Body of pancreas (tissue), 4 donors: ENCODE measurements around the gene TFAP2A. TPM values are rescaled to one million over a fixed set of nuclear protein-coding genes. Genes with fewer than 3 reads are reported as not detected.

Experiments
- ATAC-seq: fragments of 150-250 bp; one replicate; pipeline ENCODE4 v1.9.1; 2016
- DNase-seq, 4 donors: peaks; one replicate each; pipeline ENCODE4 v3.0.0-alpha.2; 2019
- H3K27ac ChIP-seq, 4 donors: fragments of 200-600 bp; sonication (generic); 1 replicate in 3 of 4; 2 replicates in 1 of 4; pipeline versions ENCODE4 v1.5.1 to v1.6.1; 2016 to 2019; ENCODE audit warnings: mild to moderate bottlenecking in 1 of 4, mixed read lengths in 1 of 4, moderate library complexity in 1 of 4
- H3K27me3 ChIP-seq, 2 donors: fragments of 200-600 bp; sonication (generic); one replicate each; pipeline ENCODE4 v1.6.0; 2016; ENCODE audit warnings: mild to moderate bottlenecking in 1 of 2
- H3K36me3 ChIP-seq, 2 donors: fragments of 200-600 bp; sonication (generic); replicated peaks in 1 of 2; 2 replicates each; pipeline ENCODE4 v1.5.1; 2016; ENCODE audit warnings: low read depth in 2 of 2; ENCODE audit not compliant: insufficient read depth in 1 of 2
- H3K4me1 ChIP-seq: fragments of 200-600 bp; sonication (generic); one replicate; pipeline ENCODE4 v1.6.0; 2016
- H3K4me3 ChIP-seq, 2 donors: fragments of 200-600 bp; sonication (generic); 1 replicate in 1 of 2; 2 replicates in 1 of 2; pipeline ENCODE4 v1.5.1; 2016 to 2019
- H3K9me3 ChIP-seq, 3 donors: fragments of 200-600 bp; sonication (generic); 1 replicate in 2 of 3; 2 replicates in 1 of 3; pipeline ENCODE4 v1.5.1; 2016
- POLR2A ChIP-seq, 3 donors: fragments of 450-650 bp; IDR thresholded peaks; one replicate each; pipeline ENCODE4 v1.6.1; 2016; ENCODE audit warnings: antibody characterized with exemption in 3 of 3, mild to moderate bottlenecking in 2 of 3
- WGBS, 2 donors: methylation state at CpG; one replicate each; pipeline ENCODE4 v1.1.5; 2017; 5-methylcytosine and 5-hydroxymethylcytosine counted together
- intact Hi-C: fragments of 100-400 bp; cut with DNase I; formaldehyde crosslinking; loops from one replicate; pipeline ENCODE4 v1.15.1; 2023
- total RNA-seq, 2 donors: library from RNA; depleted of rRNA; stranded (reverse); fragments of >200 nt; gene quantifications; one replicate each; pipeline ENCODE4 v1.1.0, GENCODE V29; 2016
- TF ChIP-seq, protein P1 (sequence below), 7 experiments: fragments of 450-650 bp in 4 of 7; fragments of 200-600 bp in 3 of 7; sonication (generic) in 3 of 7; IDR thresholded peaks; one replicate each; pipeline ENCODE4 v1.5.1; 2016 to 2019; ENCODE audit warnings: antibody characterized with exemption in 7 of 7

The TFAP2A gene
- total RNA-seq, 2 donors from 2014 or later = not detected

DNA sequence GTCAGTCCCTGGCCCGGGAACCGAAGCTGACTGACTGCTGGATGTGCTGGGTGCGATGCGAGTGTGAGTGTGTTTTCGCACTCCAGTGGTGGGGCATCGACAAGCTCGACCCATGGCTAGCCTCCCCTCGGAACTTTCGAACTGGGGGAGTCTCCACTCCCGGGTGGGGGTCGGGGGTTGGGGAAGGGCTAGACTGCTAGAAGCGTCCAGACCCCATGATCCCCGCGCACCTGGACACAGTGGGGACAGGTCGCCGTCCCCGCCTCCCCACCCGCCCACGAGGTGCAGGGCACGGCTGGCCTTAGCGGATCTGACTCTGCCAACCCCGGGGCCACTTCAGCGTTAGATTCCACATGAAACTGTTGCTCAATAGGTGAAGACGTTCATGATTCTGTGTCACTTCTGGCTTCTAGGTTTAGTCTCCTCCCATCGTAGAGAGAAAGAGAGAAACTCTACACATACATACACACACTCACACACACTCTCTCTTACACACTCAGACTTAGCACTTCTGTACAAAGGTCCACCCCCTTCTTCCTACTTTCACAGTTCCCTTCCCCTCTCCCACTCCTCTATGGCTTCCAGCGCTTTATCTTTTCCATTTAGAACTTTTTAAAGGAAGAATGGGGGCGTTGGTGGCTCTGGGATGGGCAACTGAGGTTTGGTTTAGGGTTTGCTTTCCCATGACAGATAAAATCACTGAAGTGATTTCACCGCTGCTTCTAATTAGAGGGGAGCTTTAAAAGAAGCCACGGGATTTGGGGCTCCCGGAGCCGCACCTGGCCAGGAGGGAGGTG lies 5.1 kb upstream of the TFAP2A start:
- no peak for DNase-seq

DNA sequence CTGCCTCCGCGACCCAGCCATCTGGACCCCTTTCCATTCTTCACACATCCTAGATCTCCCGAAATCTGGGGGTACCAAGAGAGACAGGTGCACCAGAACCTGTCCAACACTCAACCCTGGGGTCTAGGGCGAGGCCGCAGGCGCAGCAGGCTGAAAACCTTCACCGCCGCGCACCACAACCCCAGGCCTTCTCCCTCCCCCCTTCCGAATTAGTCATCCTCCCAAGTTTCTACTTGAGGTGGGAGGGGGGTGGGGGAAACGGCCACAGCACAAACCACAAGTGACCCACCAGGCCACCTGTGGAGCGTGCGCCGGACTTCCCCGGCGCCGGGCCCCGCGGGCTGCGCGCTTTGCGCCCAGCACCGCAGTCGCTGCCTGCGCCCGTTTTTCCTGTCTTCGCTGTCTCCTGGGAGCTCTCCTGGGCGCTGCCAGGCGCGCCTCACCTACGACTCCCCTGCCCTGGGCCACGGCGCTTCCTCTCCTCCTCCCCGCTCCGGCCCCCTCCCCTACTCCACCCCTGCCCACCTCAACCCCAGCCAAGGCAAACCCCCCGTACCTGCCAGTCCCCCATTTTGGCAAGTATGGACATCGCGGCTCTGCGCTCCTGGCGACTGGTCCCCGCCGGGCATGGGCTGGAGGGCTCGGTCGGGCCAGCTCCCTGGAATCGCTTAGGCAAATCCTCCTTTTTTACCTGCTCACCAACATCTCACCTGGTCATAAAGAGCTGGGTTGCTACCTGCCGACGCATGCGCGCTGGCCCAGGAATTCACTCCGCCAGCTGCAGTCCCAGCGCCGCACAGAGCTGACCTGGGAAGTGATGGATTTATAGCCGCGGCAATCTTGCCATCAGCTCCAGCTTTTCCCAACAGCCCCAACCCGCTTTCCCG lies 4.2 kb upstream of the TFAP2A start:
- H3K36me3 ChIP-seq = no peaks in the 10 kb centered on the region
- H3K27me3 ChIP-seq = peaks cover 0 to 81% of the 10 kb centered on the region in 2 donors
- peak in 3 of 4 donors; percentile 32 to 57 (median 56) for DNase-seq
- H3K4me1 ChIP-seq = peaks cover 40% of the 10 kb centered on the region
- peak; percentile 33 for ATAC-seq
- no peaks in the 10 kb centered on the region for H3K9me3 ChIP-seq
- WGBS, 2 donors = 3 to 10% methylated on average over 40 to 56 of the region's 56 CpGs
- H3K27ac ChIP-seq = no peak overlapping the region
- TF ChIP-seq POLR2A (IDR thresholded peaks at IDR 0.05) = no peak
- TF ChIP-seq, protein P1, sequence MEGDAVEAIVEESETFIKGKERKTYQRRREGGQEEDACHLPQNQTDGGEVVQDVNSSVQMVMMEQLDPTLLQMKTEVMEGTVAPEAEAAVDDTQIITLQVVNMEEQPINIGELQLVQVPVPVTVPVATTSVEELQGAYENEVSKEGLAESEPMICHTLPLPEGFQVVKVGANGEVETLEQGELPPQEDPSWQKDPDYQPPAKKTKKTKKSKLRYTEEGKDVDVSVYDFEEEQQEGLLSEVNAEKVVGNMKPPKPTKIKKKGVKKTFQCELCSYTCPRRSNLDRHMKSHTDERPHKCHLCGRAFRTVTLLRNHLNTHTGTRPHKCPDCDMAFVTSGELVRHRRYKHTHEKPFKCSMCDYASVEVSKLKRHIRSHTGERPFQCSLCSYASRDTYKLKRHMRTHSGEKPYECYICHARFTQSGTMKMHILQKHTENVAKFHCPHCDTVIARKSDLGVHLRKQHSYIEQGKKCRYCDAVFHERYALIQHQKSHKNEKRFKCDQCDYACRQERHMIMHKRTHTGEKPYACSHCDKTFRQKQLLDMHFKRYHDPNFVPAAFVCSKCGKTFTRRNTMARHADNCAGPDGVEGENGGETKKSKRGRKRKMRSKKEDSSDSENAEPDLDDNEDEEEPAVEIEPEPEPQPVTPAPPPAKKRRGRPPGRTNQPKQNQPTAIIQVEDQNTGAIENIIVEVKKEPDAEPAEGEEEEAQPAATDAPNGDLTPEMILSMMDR (IDR thresholded peaks at IDR 0.05) = no peak
- H3K4me3 ChIP-seq = no peak overlapping the region
- intact Hi-C loops = no loop called here

More for the DNA sequence above, 5.1 kb upstream of the TFAP2A start:
- peaks cover 0 to 75% of the 10 kb centered on the region in 2 donors for H3K27me3 ChIP-seq
- no peaks in the 10 kb centered on the region for H3K36me3 ChIP-seq
- intact Hi-C loops = no loop called here
- TF ChIP-seq POLR2A (IDR thresholded peaks at IDR 0.05) = no peak
- no peaks in the 10 kb centered on the region for H3K9me3 ChIP-seq
- 2 to 3% methylated on average over 27 to 31 of the region's 31 CpGs for WGBS, 2 donors
- H3K27ac ChIP-seq = no peak overlapping the region
- ATAC-seq = no peak
- H3K4me3 ChIP-seq = no peak overlapping the region
- peaks cover 31% of the 10 kb centered on the region for H3K4me1 ChIP-seq

DNA sequence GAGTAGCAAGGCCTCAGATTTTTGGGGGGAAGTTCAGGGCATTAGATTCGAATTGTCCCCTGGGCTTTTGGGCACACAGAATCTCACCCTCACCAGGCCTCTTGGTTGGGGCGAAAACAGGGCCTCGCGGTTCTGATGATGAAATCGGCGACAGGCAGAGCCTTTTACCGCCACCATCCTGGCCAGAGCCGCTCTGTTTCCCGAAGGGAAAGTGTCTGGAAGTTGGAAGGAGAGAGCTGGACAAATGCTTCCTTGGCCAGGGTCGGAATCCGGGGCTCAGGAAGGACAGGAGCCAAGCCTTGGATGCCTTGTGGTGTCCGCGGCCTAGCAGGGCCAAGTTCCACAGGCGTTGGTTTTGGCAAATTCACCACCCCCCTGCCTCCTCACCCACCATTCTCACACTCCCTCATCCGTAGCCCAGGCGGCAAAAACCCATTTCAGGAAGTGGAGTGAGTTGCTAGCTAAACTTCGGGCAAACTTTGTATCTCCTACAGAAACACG lies 3.5 kb upstream of the TFAP2A start:
- intact Hi-C loops = no loop called here
- DNase-seq (no peak), ATAC-seq (no peak)
- Histone ChIP-seq H3K27ac (no peak overlapping the region), H3K27me3 (peaks cover 0 to 83% of the 10 kb centered on the region in 2 donors), H3K9me3 (no peaks in the 10 kb centered on the region), H3K4me1 (peaks cover 47% of the 10 kb centered on the region), H3K36me3 (no peaks in the 10 kb centered on the region), H3K4me3 (no peak overlapping the region)
- TF ChIP-seq POLR2A (IDR thresholded peaks at IDR 0.05) = no peak
- 43 to 46% methylated on average over 18 of the region's 18 CpGs for WGBS, 2 donors

GRCh38 chr6:10417681-10418104 lies 2.8 kb upstream of the TFAP2A start:
- intact Hi-C loops = no loop called here
- DNase-seq (no peak), ATAC-seq (no peak)
- no peaks in the 10 kb centered on the region for H3K9me3 ChIP-seq
- WGBS, 2 donors = 35 to 46% methylated on average over 17 to 18 of the region's 18 CpGs
- no peak overlapping the region for H3K27ac ChIP-seq
- H3K27me3 ChIP-seq = peaks cover 0 to 84% of the 10 kb centered on the region in 2 donors
- H3K4me3 ChIP-seq = no peak overlapping the region
- H3K36me3 ChIP-seq = no peaks in the 10 kb centered on the region
- TF ChIP-seq, protein P1 (IDR thresholded peaks at IDR 0.05) = no peak
- peaks cover 54% of the 10 kb centered on the region for H3K4me1 ChIP-seq

GRCh38 chr6:10416863-10417641 lies 2.2 kb upstream of the TFAP2A start:
- Histone ChIP-seq H3K4me3 (no peak overlapping the region), H3K27me3 (peaks cover 0 to 80% of the 10 kb centered on the region in 2 donors), H3K4me1 (peaks cover 54% of the 10 kb centered on the region), H3K27ac (no peak overlapping the region), H3K9me3 (no peaks in the 10 kb centered on the region), H3K36me3 (no peaks in the 10 kb centered on the region)
- TF ChIP-seq, protein P1 (IDR thresholded peaks at IDR 0.05) = no peak
- TF ChIP-seq POLR2A (IDR thresholded peaks at IDR 0.05) = no peak
- ATAC-seq = no peak
- WGBS, 2 donors = 9 to 12% methylated on average over 10 to 48 of the region's 48 CpGs
- intact Hi-C loops = no loop called here
- DNase-seq = no peak
